Neural cell (in vitro differentiated cells): ENCODE measurements around the gene TRIM59. TPM values are rescaled to one million over a fixed set of nuclear protein-coding genes. Genes with fewer than 3 reads are reported as not detected.

Experiments
- H2AFZ ChIP-seq: fragments of 200-600, 300-800 bp; sonication (generic), shearing (Covaris generic); 2 replicates; pipeline ENCODE4 v1.6.0; 2014; ENCODE audit warnings: low read depth, mild to moderate bottlenecking, antibody characterized with exemption, low read length, moderate library complexity
- H3F3A ChIP-seq: fragments of 200-600 bp; shearing (Covaris generic); 2 replicates; pipeline ENCODE4 v1.6.1; 2016; ENCODE audit warnings: mild to moderate bottlenecking, moderate library complexity, mixed read lengths, antibody characterized with exemption, low read length; ENCODE audit not compliant: insufficient read depth, poor library complexity, severe bottlenecking
- H3K27ac ChIP-seq: fragments of 200-600, 300-800 bp; sonication (generic), shearing (Covaris generic); 2 replicates; pipeline ENCODE4 v1.5.1; 2014; ENCODE audit warnings: mild to moderate bottlenecking, low read length, moderate library complexity
- H3K27me3 ChIP-seq: fragments of 300-800, 200-600 bp; sonication (generic), shearing (Covaris generic); 2 replicates; pipeline ENCODE4 v1.6.0; 2014; ENCODE audit warnings: mild to moderate bottlenecking, low read depth, low read length, moderate library complexity; ENCODE audit not compliant: insufficient read depth
- H3K36me3 ChIP-seq: fragments of 300-800, 200-600 bp; sonication (generic), shearing (Covaris generic); 2 replicates; pipeline ENCODE4 v1.5.1; 2014; ENCODE audit warnings: mild to moderate bottlenecking, antibody characterized with exemption, low read length, moderate library complexity; ENCODE audit not compliant: insufficient read depth
- H3K4me2 ChIP-seq: fragments of 300-800, 200-600 bp; sonication (generic), shearing (Covaris generic); 2 replicates; pipeline ENCODE4 v1.6.0; 2014; ENCODE audit warnings: mild to moderate bottlenecking, low read length
- H3K4me3 ChIP-seq: fragments of 300-800, 200-600 bp; sonication (generic), shearing (Covaris generic); 2 replicates; pipeline ENCODE4 v1.5.1; 2014; ENCODE audit warnings: mild to moderate bottlenecking, low read length, moderate library complexity
- H3K79me2 ChIP-seq: fragments of 200-600 bp; shearing (Covaris generic); replicated peaks from 2 replicates; pipeline ENCODE4 v1.6.0; 2014; ENCODE audit warnings: mild to moderate bottlenecking, low read length, moderate library complexity; ENCODE audit not compliant: insufficient read depth
- H3K9ac ChIP-seq: fragments of 300-800, 200-600 bp; sonication (generic), shearing (Covaris generic); 2 replicates; pipeline ENCODE4 v1.6.1; 2016; ENCODE audit warnings: mild to moderate bottlenecking, low read length, mixed read lengths
- H3K9me2 ChIP-seq: fragments of 200-600 bp; shearing (Covaris generic); 2 replicates; pipeline ENCODE4 v1.6.1; 2016; ENCODE audit warnings: mild to moderate bottlenecking, low read length, mixed read lengths; ENCODE audit not compliant: insufficient read depth
- H3K9me3 ChIP-seq: fragments of 200-600, 300-800 bp; sonication (generic), shearing (Covaris generic); 2 replicates; pipeline ENCODE4 v1.6.1; 2016; ENCODE audit warnings: mild to moderate bottlenecking, mixed run types, low read length, moderate library complexity, mixed read lengths
- H4K20me1 ChIP-seq: fragments of 200-600 bp; shearing (Covaris generic); 2 replicates; pipeline ENCODE4 v1.6.1; 2016; ENCODE audit warnings: mild to moderate bottlenecking, mixed run types; ENCODE audit not compliant: insufficient read depth
- CTCF ChIP-seq: fragments of 450-650 bp; IDR thresholded peaks from 2 replicates; pipeline ENCODE4 v1.5.1; 2014; ENCODE audit warnings: antibody characterized with exemption, mild to moderate bottlenecking, moderate library complexity; ENCODE audit not compliant: poor library complexity, severe bottlenecking
- EP300 ChIP-seq: fragments of 450-650 bp; conservative IDR thresholded peaks from 2 replicates; pipeline ENCODE4 v1.6.1; 2014; ENCODE audit warnings: antibody characterized with exemption, mild to moderate bottlenecking, moderate library complexity; ENCODE audit not compliant: poor library complexity, severe bottlenecking
- EZH2 ChIP-seq: fragments of 200-600, 300-800 bp; shearing (Covaris generic), sonication (generic); IDR thresholded peaks from 2 replicates; pipeline ENCODE4 v1.6.1; 2014; ENCODE audit warnings: antibody characterized with exemption, low read length, borderline replicate concordance, mild to moderate bottlenecking; ENCODE audit not compliant: insufficient read depth, poor library complexity, severe bottlenecking
- MXI1 ChIP-seq: fragments of 450-650 bp; conservative IDR thresholded peaks from 2 replicates; pipeline ENCODE4 v1.6.1; 2014; ENCODE audit warnings: antibody characterized with exemption, mild to moderate bottlenecking; ENCODE audit not compliant: poor library complexity, severe bottlenecking
- POLR2AphosphoS5 ChIP-seq: IDR thresholded peaks from 2 replicates; pipeline ENCODE4 v1.6.1; 2012
- RAD21 ChIP-seq: fragments of 450-650 bp; conservative IDR thresholded peaks from 2 replicates; pipeline ENCODE4 v1.6.1; 2014; ENCODE audit warnings: antibody characterized with exemption, mild to moderate bottlenecking, moderate library complexity
- SMC3 ChIP-seq: fragments of 450-650 bp; conservative IDR thresholded peaks from 2 replicates; pipeline ENCODE4 v1.6.1; 2014; ENCODE audit warnings: antibody characterized with exemption, mild to moderate bottlenecking, moderate library complexity; ENCODE audit not compliant: poor library complexity
- TAF1 ChIP-seq: IDR thresholded peaks from 2 replicates; pipeline ENCODE4 v1.6.1; 2012; ENCODE audit warnings: low read depth
- polyA plus RNA-seq: library from polyadenylated mRNA; depleted of rRNA; stranded (reverse); fragments of >200 nt; gene quantifications from 2 replicates; pipeline ENCODE4 v1.2.3, GENCODE V29; 2014
- TF ChIP-seq, protein P1 (sequence below): IDR thresholded peaks from 2 replicates; pipeline ENCODE4 v1.6.1; 2012; ENCODE audit warnings: borderline replicate concordance

TRIM59 gene
- polyA plus RNA-seq, 1 donor from 2014 or later = 0.53 TPM

DNA sequence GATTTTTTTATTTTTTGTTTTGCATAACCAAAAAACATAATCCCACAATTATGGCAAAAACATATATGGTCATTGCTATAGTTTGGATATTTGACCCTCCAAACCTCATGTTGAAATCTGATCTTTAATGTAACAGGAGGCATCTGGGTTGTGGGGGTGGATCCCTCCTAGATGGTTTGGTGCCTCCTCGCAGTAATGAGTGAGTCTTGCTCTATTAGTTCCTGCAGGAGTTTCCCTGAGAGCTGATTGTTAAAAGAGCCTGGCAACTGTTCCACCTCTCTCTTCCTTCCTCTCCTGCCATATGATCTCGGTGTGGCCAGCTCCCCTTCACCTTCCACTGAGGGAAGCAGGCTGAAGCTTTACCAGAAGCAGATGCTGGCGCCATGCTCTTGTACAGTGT lies 33.2 kb upstream of the TRIM59 start:
- TF ChIP-seq TAF1 = no peak
- TF ChIP-seq CTCF = no peak
- no peak for TF ChIP-seq EP300
- no peak for TF ChIP-seq POLR2AphosphoS5
- TF ChIP-seq MXI1 = no peak
- TF ChIP-seq, protein P1, sequence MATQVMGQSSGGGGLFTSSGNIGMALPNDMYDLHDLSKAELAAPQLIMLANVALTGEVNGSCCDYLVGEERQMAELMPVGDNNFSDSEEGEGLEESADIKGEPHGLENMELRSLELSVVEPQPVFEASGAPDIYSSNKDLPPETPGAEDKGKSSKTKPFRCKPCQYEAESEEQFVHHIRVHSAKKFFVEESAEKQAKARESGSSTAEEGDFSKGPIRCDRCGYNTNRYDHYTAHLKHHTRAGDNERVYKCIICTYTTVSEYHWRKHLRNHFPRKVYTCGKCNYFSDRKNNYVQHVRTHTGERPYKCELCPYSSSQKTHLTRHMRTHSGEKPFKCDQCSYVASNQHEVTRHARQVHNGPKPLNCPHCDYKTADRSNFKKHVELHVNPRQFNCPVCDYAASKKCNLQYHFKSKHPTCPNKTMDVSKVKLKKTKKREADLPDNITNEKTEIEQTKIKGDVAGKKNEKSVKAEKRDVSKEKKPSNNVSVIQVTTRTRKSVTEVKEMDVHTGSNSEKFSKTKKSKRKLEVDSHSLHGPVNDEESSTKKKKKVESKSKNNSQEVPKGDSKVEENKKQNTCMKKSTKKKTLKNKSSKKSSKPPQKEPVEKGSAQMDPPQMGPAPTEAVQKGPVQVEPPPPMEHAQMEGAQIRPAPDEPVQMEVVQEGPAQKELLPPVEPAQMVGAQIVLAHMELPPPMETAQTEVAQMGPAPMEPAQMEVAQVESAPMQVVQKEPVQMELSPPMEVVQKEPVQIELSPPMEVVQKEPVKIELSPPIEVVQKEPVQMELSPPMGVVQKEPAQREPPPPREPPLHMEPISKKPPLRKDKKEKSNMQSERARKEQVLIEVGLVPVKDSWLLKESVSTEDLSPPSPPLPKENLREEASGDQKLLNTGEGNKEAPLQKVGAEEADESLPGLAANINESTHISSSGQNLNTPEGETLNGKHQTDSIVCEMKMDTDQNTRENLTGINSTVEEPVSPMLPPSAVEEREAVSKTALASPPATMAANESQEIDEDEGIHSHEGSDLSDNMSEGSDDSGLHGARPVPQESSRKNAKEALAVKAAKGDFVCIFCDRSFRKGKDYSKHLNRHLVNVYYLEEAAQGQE = no peak
- TF ChIP-seq SMC3 = no peak
- TF ChIP-seq EZH2 = no peak
- TF ChIP-seq RAD21 = no peak
- Histone ChIP-seq H4K20me1 (no peaks in the 10 kb centered on the region), H3K36me3 (no peaks in the 10 kb centered on the region), H2AFZ (no peak overlapping the region), H3K4me2 (no peak overlapping the region), H3K4me3 (no peak overlapping the region), H3K27me3 (no peaks in the 10 kb centered on the region), H3K9me2 (no peaks in the 10 kb centered on the region), H3F3A (no peaks in the 10 kb centered on the region), H3K9me3 (no peaks in the 10 kb centered on the region), H3K79me2 (no peaks in the 10 kb centered on the region), H3K27ac (no peak overlapping the region), H3K9ac (no peak overlapping the region)

GRCh38 chr3:160481856-160482255 lies 32.3 kb upstream of the TRIM59 start:
- no peaks in the 10 kb centered on the region for H4K20me1 ChIP-seq
- no peak overlapping the region for H3K4me2 ChIP-seq
- TF ChIP-seq POLR2AphosphoS5 (no peak), EP300 (no peak)
- no peaks in the 10 kb centered on the region for H3K9me3 ChIP-seq
- H3K36me3 ChIP-seq = no peaks in the 10 kb centered on the region
- H3K9ac ChIP-seq = no peak overlapping the region
- no peak overlapping the region for H3K4me3 ChIP-seq
- no peaks in the 10 kb centered on the region for H3K27me3 ChIP-seq
- H3K9me2 ChIP-seq = no peaks in the 10 kb centered on the region
- no peaks in the 10 kb centered on the region for H3F3A ChIP-seq
- no peak overlapping the region for H2AFZ ChIP-seq
- H3K79me2 ChIP-seq = no peaks in the 10 kb centered on the region
- no peak overlapping the region for H3K27ac ChIP-seq

GRCh38 chr3:160480931-160481330 lies 31.3 kb upstream of the TRIM59 start:
- no peak overlapping the region for H3K9ac ChIP-seq
- H4K20me1 ChIP-seq = no peaks in the 10 kb centered on the region
- no peaks in the 10 kb centered on the region for H3K9me2 ChIP-seq
- H3K36me3 ChIP-seq = no peaks in the 10 kb centered on the region
- no peaks in the 10 kb centered on the region for H3K27me3 ChIP-seq
- no peak overlapping the region for H3K4me2 ChIP-seq
- no peak overlapping the region for H3K4me3 ChIP-seq
- H3K9me3 ChIP-seq = no peaks in the 10 kb centered on the region
- TF ChIP-seq POLR2AphosphoS5 = no peak
- TF ChIP-seq, protein P1 = no peak
- TF ChIP-seq EZH2 = no peak
- TF ChIP-seq RAD21 = no peak
- no peak for TF ChIP-seq CTCF
- TF ChIP-seq EP300 = no peak
- TF ChIP-seq TAF1 = no peak
- TF ChIP-seq MXI1 = no peak
- TF ChIP-seq SMC3 = no peak
- no peaks in the 10 kb centered on the region for H3K79me2 ChIP-seq
- H2AFZ ChIP-seq = no peak overlapping the region
- no peaks in the 10 kb centered on the region for H3F3A ChIP-seq
- no peak overlapping the region for H3K27ac ChIP-seq
